ENCODE measurements around the gene CFB.
"Not testable (repeated sequence)": the region's sequence is repeated elsewhere in the genome, so short reads cannot be mapped to it uniquely, and the experiment has no call there.

The CFB gene

GRCh38 chr6:31971993-31972708 is 26.3 kb downstream of the CFB start, which contains the start of gene DXO:
TSS of gene DXO (minus strand) at chr6:31972138. CDS start at chr6:31971675, 463 bp downstream.
- DNase-seq = peak; percentile 97

- peak; percentile 26 for DNase-seq
These were observed 26.9 kb downstream of the CFB start for GRCh38 chr6:31972709-31973350.

- DNase-seq = not testable (repeated sequence)
These were observed 30.2 kb downstream of the CFB start for GRCh38 chr6:31976065-31976464.

GRCh38 chr6:31977816-31978431 is 32.0 kb downstream of the CFB start:
- no peak for DNase-seq

GRCh38 chr6:31978831-31979230 is 32.9 kb downstream of the CFB start:
- DNase-seq = no peak

GRCh38 chr6:31979238-31979898 is 33.5 kb downstream of the CFB start:
- no peak for DNase-seq

- not testable (repeated sequence) for DNase-seq
These were observed 34.4 kb downstream of the CFB start for GRCh38 chr6:31980195-31980876.

GRCh38 chr6:31980998-31981397 is 35.1 kb downstream of the CFB start:
- DNase-seq = not testable (repeated sequence)

- not testable (repeated sequence) for DNase-seq
These were observed 35.8 kb downstream of the CFB start, which contains the start of gene C4A for GRCh38 chr6:31981744-31982143. TSS of gene C4A (plus strand) at chr6:31982057. CDS start at chr6:31982108, 51 bp downstream.

GRCh38 chr6:31989363-31989762 is 43.5 kb downstream of the CFB start:
- not testable (repeated sequence) for DNase-seq

- not testable (repeated sequence) for DNase-seq
These were observed 48.5 kb downstream of the CFB start for GRCh38 chr6:31994421-31994820.

GRCh38 chr6:31996385-31996784 is 50.5 kb downstream of the CFB start:
- DNase-seq = not testable (repeated sequence)
